ENCODE results near the gene HSPA1L. TPM values are rescaled to one million over a fixed set of nuclear protein-coding genes. Genes with fewer than 3 reads are reported as not detected.
"Not testable (repeated sequence)": the region's sequence is repeated elsewhere in the genome, so short reads cannot be mapped to it uniquely, and the experiment has no call there.

The HSPA1L gene
- total RNA-seq, 1 donor from 2014 or later: 2.6 TPM

DNA sequence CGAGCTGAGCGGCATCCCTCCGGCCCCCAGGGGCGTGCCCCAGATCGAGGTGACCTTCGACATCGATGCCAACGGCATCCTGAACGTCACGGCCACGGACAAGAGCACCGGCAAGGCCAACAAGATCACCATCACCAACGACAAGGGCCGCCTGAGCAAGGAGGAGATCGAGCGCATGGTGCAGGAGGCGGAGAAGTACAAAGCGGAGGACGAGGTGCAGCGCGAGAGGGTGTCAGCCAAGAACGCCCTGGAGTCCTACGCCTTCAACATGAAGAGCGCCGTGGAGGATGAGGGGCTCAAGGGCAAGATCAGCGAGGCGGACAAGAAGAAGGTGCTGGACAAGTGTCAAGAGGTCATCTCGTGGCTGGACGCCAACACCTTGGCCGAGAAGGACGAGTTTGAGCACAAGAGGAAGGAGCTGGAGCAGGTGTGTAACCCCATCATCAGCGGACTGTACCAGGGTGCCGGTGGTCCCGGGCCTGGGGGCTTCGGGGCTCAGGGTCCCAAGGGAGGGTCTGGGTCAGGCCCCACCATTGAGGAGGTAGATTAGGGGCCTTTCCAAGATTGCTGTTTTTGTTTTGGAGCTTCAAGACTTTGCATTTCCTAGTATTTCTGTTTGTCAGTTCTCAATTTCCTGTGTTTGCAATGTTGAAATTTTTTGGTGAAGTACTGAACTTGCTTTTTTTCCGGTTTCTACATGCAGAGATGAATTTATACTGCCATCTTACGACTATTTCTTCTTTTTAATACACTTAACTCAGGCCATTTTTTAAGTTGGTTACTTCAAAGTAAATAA, 2.2 kb upstream of the HSPA1L start:
- not testable (repeated sequence) for DNase-seq (ENCODE audit: low read depth)

DNA sequence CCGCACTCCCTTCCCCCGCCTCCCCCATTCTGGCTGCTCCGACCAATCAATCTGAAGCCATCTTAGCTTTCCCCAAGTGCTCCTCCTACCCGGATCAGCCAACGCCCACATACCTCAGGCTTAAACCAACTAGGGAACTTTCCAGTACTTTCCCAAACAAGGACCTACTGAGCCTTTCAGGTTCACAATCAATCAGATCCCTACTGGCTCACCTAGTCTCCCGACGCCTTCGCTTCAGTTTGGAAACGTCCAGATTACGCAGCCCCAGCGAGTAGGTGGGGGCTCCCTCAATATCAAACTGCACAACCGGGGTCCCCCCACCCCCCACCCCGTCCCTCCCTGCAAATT, 432 bp downstream of the HSPA1L start:
- peak; percentile 98 for DNase-seq (ENCODE audit: low read depth)

DNA sequence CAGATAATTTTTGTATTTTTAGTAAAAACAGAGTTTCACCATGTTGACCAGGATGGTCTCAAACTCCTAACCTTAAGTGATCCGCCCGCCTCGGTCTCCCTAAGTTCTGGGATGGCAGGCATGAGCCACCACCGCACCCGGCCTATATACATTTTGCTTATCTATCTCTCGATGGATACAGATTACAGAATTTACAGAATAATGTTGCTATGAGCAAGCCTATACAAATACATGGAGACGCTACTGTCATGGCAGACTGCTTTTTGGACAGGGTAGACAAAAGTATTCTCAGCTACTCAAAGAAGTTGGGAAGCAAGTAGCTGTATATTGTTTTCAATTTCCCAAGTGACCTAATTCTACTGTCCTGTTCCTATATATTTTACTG, 1.6 kb downstream of the HSPA1L start:
- DNase-seq (ENCODE audit: low read depth): no peak

DNA sequence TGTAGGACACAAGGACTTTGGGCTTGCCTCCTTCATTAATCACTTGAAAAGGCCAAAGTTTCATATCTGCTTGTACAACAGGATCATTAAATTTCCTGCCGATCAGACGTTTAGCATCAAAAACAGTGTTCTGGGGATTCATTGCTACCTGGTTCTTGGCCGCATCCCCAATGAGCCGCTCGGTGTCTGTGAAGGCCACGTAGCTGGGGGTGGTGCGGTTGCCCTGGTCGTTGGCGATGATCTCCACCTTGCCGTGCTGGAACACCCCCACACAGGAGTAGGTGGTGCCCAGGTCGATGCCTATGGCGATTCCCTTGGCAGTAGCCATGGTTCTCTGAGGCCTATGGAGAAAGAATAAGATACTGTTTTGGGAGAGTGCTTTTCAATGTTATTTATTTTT, 3.4 kb downstream of the HSPA1L start:
- DNase-seq (ENCODE audit: low read depth): no peak

DNA sequence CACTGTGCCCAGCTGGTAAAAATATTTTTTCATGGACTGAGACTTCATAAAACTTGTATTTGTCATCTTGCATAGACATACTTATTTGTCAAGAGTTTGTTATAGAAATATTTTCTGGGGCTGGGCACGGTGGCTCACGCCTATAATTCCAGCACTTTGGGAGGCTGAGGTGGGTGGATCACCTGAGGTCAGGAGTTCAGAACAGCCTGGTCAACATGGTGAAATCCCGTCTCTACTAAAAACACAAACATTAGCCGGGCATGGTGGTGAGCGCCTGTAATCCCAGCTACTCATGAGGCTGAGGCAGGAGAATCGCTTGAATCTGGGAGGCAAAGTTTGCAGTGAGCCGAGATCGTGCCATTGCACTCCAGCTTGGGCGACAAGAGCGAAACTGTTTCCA, 6.5 kb downstream of the HSPA1L start:
- DNase-seq (ENCODE audit: low read depth): not testable (repeated sequence)

DNA sequence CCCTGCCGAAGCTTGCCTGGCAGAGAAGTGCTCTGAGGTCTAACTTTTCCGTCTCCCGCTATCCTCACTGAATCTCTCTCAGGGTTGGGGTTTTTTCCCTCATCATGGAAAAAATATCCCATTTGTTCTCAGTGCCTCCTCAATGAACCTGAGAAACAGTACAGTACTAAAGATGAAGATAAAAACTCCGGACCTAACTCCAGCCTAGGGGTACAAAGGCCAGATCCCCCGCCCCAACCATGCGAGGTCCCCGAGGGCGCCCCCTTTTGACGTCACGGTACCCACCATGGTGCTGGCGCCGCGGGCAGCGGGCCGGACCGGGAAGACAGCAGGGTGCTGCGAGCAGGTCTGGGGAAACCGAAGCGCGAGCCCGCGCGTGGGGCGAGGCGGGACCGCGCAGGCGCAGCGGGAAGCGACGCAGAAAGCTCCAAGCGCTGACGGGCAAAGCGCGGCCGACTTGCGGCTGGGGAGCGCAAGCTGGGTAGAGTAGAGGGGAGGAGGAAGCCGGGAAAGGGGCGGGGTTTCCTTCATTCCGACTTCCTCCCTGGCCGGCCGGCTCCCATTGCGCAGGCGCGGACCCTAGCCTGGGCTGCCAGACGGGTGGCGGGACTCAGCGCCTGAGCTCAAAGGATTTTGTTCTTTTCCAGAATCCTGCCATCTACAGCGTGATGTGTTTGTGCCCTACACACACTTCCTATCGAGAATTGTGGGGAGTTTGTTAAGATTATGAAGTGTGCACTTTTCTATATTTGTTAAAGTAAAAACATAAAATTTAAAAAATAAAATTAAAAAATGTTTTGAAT, 8.4 kb downstream of the HSPA1L start, which contains the start of gene LSM2:
TSS of gene LSM2 (minus strand) at position 497 of the 803 bp plus-strand sequence. CDS start at position 288, 209 bp downstream.
- peak; percentile 98 for DNase-seq (ENCODE audit: low read depth)

DNA sequence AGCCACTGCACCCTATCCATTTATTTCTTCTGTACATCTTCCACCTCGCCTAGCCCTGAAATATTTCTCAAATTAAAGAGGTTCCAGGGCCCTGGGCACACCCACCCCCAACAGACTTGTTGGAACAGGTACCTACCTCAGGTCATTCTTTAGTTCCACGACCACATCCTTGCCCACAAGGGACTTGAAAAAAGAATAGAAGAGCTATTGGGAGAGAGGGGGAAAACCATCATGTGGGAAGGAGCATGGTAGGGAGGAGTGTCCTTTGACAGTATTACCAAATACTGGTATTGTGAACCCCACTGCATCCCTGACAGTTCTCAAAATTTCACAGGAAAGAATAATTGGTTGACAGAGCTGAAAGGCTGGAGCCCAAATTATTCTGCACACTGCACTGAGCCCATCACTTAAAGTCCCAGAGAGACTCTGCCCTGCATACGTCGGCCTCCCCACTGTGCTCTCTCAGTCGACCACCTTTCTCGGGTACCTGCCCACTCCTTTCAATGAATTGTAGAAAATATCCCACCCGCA, 9.1 kb downstream of the HSPA1L start:
- DNase-seq (ENCODE audit: low read depth): no peak

DNA sequence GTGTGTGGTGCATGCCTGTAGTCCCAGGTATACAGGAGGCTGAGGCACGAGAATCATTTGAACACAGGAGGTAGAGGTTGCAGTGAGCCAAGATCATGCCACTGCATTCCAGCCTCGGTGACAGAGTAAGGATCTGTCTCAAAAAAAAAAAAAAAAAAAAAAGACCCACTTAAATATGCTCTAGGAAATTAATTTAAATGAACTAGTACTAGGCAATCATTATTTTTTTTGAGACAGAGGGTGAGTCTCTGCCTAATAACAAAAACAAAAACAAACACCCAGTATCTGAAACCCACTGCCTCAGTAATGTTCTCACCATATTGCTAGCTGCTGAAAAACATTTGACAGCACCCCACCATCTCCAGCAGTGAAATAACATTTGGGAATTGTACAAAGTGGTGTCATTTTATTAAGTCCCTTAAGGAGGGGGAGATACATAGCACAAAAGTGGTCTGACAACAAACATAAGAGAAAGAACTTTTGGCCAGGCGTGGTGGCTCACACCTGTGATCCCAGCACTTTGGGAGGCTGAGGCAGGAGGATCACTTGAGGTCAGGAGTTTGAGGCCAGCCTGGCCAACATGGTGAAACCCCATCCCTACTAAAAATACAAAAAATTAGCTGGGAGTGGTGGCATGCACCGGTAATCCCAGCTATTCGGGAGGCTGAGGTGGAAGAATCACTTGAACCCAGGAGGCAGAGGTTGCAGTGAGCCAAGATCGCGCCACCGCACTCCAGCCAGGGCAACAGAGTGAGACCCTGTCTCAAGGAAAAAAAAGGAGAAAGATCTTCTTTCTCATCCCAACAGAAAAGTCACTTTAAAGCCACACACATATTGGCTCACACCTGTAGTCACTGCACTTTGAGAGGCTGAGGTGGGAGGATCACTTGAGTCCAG, 13.8 kb downstream of the HSPA1L start:
- not testable (repeated sequence) for DNase-seq (ENCODE audit: low read depth)

DNA sequence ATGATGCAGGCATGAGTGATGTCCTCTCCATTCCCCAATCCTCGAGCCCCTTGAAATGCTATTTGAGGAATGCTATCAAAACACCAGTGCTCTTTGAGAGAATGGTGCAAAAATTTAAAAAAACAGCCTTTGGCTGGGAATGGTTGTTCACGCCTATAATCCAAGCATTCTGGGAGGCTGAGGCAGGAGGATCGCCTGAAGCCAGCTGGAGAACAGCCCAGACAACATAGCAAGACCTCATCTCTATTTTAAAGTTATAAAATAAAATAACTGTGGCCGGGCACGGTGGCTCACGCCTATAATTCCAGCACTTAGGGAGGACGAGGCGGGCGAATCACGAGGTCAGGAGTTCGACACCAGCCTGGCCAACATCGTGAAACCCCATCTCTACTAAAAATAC, 15.3 kb downstream of the HSPA1L start:
- DNase-seq (ENCODE audit: low read depth): no peak

DNA sequence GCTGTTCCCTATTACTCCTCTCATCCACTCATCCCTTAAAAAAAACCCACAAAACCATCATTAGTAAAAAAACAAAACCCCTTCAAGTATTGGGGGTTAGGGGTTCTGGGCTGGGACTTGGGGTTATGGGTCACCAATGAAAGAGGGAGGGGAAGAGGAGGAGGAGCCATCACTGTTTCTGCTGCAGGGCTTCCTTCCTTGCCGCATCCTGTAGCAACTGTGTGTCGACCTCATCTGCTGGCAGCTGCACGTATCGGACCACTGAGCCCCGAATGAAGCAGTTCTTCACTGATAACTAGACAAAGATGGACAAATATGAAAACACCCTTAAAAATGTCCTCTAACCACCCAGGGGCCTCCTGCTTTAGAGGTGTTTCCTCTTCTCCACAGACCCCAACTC, 17.5 kb downstream of the HSPA1L start:
- no peak for DNase-seq (ENCODE audit: low read depth)

DNA sequence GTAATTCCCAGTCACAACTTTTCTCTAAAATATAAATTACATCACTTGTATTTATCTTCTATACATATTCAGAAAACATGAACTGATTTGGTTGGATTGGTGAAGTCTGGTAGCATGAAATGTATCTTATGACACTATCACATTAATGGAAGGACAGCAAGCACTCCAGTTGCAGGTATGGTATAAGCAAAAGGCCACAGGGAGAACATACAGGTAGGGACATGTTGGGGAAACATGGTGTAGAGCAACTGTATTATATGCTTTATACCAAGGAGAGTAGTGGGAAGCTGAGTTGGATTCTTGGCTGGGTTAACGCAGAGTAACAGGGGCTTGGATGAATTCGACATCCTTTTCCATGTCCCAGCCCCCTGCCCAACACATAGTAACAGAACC, 18.1 kb downstream of the HSPA1L start:
- DNase-seq (ENCODE audit: low read depth): no peak

DNA sequence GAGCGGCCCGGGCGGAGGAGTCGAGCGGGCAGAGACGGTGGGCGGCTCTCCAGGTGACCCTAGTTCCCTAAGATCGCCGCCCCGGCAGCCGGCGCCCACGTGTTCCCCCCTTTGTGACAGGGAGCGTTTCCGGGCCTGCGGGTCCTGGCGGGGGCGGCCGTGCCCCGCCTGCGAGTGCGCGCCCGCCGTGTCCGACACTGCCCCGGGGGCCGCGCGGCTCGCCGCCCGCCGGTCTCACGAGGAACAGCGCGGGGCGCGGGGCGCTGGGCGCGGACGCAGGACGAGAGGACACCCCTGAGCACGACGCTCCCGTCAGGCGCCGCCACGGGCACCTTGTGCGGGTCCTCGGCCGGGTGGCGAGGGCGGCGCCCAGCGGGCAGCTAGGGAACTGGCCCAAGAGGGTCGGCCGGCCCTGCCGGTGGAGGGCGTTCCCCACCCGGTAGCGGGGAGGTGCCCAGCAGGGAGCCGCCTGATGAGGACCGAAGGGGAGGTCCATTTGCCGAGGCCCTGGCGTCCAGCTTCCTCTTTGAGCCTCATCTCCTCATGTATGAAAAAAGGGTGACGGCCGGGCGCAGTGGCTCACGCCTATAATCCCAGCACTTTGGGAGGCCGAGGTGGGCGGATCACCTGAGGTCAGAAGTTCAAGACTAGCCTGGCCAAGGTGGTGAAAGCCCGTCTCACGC, 19.3 kb downstream of the HSPA1L start, which contains the start of gene VARS1:
TSS of gene VARS1 (minus strand) at position 137 of the 683 bp plus-strand sequence. CDS start 535 bp downstream, outside the sequence.
- DNase-seq (ENCODE audit: low read depth): peak; percentile 87

DNA sequence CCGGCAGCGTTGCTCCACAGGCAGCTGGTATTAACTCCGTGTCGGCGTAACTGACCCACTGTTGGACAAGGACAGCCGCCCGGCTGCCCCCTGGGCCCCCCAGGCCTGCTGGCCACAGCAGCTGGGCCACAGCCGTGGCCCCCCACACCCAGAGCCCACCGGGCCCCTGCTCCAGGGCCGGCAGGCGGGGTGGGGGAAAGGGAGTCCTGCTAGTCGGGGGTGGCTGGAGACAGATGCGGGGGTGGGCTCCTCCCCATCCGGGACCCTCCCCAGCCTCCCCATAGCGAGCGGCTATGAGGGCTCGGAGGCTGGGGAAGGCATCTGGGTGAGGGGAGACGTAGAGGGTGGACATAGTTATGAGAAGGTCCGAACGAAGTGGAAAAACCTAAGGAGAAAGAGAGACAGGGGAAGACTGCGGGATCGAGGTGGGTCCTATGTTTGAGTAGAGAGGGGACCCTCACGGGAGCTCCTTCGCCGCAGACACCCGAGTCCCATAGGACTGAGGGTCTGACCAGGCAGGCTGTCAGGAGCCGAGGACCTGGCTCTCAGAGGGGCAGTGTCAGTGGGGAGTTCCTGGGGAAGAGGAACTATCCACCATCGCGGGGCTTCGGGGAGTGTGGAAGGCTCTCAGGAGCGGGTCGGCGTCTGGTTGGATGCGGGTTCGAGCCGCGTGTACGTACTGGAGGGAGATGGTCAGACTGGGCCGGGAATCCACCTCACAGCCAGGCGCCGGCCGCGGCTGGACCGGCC, 20.0 kb downstream of the HSPA1L start:
- peak; percentile 33 for DNase-seq (ENCODE audit: low read depth)

DNA sequence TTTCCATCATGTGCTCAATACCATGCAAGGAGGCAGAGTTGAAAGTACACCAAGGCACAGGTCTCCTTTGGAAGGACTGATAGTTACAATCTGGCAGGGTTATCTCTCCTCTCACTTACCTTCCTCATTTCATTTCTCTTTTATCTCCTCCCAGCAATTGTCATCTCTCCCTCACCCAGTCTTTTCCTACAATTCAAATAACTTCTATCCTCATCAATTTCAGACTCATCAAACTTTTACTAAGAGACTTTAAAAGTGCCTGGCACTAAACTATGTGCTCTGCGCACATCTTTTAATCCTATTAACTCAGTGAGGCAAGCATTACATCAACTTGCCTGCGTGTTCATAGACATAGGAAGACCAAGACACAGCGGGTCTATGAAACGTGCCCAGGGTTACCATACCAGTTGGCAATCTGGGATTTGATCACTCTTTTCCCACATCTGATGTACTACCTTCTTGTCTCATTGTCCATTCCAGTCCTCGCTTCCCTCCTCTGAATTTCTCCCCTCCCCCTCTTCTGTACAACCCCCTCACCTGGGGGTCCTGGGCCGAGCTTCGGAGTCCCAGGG, 20.7 kb downstream of the HSPA1L start:
- peak; percentile 25 for DNase-seq (ENCODE audit: low read depth)

DNA sequence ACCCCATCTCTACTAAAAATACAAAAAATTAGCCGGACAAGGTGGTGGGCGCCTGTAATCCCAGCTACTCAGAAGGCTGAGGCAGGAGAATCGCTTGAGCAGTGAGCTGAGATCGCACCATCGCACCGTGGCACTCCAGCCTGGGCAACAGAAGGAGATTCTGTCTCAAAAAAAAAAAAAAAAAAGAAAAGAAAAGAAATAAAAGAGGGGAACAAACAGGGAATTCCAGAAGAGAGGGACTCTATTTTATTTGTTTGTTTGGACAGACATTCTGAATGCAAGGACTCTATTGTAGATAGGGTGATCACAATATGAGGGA, 21.2 kb downstream of the HSPA1L start:
- DNase-seq (ENCODE audit: low read depth): not testable (repeated sequence)

DNA sequence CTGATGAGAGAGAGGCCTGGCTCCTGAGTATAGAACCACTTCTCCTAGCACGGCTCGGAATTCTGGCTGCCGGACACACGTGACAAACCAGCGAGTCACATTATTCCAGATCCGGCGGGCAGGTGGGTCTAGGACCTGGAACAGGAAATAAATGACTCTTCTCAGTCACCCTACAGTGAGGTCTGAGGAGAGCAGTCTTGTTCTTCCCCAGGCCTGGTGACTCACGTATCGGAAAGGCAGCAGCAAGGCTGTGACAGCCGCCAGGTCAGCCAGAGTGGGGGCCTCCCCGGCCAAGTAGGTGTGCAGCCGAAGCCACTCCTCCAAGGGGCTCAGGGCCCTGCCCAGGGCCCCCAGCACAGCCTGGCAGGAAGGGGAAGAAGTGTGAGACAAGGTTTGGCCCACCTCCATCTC, 22.3 kb downstream of the HSPA1L start:
- no peak for DNase-seq (ENCODE audit: low read depth)

DNA sequence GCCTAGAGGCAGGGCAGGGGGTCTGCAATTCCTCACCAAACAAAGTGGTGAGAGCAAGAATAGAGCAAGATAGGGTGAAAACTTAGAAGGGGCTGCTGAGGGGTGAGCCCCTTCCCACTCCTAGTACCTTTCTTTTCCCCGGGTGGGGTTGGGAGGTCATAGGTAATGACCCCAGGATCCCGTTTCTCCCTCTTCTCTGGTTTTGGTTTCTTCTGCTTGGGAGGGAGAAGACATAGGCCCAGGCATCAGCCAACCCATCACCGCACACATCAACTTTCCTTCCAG, 23.1 kb downstream of the HSPA1L start:
- DNase-seq (ENCODE audit: low read depth): no peak

DNA sequence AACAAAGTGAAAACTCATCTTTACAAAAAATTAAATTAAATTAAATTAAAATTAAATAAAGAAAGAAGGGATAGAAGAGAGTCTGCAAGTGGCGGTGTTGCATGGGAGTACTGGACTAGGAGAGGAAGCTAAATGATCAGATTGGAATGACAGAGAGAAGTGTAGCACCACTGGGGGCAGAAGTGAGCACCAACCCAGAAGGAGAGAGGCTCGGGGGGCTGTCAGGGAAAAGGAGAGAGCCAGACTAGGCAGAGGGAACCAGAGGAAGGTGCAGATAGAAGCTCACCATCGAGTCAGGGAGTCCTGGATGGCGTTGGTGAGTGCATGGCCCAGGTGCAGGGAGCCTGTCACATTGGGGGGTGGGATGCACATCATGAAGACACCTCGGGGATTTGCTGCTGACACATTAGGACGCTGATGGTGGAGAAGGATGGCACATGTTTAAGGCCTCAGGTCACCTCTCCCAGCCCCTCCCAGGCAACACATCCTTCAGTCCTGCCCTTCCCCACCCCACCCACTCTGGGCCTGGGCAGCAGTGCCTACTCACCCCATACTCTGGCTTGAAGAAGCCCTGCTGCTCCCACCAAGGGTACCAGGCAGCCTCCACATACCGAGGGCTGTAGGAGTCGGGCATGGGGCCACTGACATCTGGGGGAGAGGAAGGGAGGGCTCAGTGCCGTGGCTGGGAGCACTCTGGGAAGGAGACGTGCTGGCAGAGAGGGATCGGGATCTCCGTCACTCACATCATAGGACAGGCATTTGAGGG, 23.6 kb downstream of the HSPA1L start:
- peak; percentile 61 for DNase-seq (ENCODE audit: low read depth)

DNA sequence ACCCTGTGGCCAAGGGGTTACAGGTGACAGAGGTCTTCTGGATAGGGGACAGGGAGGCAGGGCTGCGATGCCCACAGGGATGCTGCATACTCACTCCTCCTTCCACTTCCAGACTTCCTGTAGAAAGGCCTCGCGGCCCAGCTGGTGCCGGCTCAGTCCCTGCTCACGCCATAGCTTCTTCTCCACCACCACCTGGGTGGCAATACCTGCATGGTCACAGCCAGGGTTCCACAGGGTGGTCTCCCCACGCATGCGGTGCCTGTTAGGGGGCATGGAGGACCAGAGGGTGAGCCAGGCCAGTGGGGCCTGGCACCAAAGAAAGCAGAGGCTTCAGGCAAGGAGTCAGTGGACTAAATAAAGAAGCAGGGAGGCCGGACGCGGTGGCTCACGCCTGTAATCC, 29.6 kb downstream of the HSPA1L start:
- no peak for DNase-seq (ENCODE audit: low read depth)
